NCI-H1436 treated with DMSO at 0.1 percent for 48 hours (cell line): ENCODE results near the gene RND2.
A peak's percentile ranks its signal among the peaks of the same experiment; 100 is the strongest.
"Not testable (repeated sequence)": the region's sequence is repeated elsewhere in the genome, so short reads cannot be mapped to it uniquely, and the experiment has no call there.

Experiments
- DNase-seq: peaks from one replicate; lab custom pipeline; 2025; lab: John Stamatoyannopoulos, UW

RND2 gene

DNA sequence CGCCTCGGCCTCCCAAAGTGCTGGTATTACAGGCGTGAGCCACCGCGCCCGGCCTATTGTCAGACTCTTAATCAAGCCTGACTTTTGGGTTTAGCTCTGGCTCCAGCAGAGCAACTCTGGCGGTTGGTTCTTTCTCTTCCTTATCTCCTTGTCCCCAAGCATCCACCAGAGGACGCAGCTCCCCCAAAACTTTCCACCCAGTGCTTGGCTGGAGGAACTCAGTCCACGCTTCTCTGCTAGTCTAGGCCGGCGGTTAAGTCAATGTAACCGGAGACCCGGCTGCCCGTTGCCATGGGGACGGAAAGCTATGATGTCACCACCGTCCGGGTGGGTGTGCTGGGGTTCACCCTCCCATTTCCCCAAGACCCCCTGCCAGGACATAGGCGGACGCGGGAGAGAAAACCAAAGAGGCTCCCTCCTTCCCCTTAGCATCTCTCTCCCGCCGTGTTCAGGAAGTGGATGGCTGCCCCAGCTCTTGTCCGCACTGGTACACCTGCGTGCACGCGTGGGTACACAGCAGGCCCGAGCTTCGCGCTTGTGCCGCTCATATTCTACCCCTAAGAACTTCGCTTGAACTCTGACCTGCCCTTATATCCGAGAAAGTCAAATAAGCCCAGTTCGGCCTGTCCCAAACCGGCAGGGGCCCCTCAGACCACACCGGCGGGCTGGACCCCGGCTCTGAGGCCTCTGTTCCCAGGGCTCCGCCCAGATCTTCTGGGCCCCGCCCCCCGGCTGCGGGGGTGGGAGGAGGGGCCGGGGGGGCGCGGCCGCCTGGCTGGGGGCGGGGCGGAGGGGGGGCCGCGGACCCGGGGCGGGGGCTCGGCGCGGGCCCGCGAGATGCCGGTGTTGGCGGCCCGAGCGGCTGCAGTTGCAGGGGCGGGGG, at the start of gene RND2:
RND2 (plus strand) TSS at position 825 of the 883 bp plus-strand sequence. CDS start 117 bp downstream, outside the sequence.
- peak; percentile 90 for DNase-seq

DNA sequence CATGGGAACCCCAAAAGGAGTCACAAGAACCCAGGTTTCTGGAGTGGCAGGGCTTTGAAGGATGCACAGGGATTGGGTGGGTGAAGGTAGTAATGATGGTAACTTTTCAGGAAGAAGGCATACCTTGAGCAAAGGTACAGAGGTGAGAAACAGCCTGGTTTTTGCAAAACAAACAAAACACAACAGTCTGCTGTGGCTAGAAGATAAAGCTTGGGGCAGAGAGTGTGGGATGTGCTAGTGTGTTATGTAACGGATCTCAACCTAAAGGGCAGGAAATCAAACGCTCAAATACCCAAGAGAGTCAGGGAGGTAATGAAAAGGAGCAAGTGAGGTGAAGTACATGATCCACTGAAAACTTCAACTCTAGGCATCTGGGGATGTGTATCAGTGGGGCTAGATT, 49.8 kb upstream of the RND2 start:
- no peak for DNase-seq

DNA sequence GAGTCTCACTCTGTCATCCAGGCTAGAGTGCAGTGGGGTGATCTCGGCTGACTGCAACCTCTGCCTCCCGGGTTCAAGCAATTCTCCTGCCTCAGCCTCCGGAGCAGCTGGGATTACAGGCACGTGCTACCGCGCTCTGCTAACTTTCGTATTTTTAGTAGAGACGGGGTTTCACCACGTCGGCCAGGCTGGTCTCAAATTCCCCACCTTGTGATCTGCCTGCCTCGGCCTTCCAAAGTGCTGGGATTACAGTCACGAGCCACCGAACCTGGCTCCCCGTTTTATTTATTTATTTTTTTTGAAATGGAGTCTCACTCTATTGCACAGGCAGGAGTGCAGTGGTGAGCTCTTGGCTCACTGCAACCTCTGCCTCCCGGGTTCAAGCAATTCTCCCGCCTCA, 49.3 kb upstream of the RND2 start:
- DNase-seq: not testable (repeated sequence)

DNA sequence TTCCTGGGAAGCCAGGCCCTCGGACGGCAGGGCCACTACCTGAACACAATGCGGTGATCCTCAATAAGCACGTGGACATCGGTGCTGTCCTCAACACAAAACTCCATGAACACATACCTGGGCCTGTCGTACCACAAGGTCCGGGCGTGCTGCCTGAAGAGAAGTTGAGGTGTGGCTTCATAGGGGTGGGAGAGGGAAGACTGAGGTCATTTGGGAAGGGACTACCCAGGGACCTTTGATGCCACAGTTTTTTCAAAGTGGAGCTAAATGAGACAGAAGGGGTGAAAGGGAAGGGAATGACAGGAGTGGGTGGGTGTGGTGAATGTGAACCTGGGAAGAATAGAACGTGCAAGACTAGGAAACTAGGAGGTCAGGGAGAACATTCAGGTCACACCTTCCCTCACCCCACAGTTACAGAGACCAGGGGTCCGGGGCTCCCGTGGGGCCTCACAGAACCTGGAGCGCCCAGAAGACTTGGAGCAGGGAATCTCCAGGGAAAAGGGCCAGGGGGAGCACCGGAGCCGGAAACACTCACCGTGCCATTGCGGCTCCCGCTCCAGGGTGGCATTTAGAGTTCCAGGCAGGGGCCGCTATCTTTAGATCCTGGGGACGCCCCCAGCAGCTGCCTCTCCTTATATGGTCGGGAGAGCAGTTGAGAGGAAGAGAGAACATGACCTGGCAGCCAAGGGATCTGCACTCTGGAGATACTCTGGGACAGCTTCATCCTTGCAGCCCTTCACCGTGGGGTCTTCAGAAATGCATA, 45.3 kb upstream of the RND2 start, which contains the start of gene PTGES3L:
PTGES3L (minus strand) TSS at position 570 of the 763 bp plus-strand sequence; CDS start at position 543, 27 bp downstream.
- no peak for DNase-seq

GRCh38 chr17:42980274-42980765, 44.7 kb upstream of the RND2 start, which contains the start of gene RUNDC1:
Gene RUNDC1, plus strand, starts transcription at chr17:42980565. Its CDS starts 12 bp downstream, at chr17:42980577.
- DNase-seq: no peak

- DNase-seq: no peak
Measured at GRCh38 chr17:42980766-42981397, 44.1 kb upstream of the RND2 start.

- DNase-seq: no peak
Measured at GRCh38 chr17:42982266-42982665, 42.8 kb upstream of the RND2 start.

GRCh38 chr17:42985225-42985624, 39.8 kb upstream of the RND2 start:
- DNase-seq: no peak

DNA sequence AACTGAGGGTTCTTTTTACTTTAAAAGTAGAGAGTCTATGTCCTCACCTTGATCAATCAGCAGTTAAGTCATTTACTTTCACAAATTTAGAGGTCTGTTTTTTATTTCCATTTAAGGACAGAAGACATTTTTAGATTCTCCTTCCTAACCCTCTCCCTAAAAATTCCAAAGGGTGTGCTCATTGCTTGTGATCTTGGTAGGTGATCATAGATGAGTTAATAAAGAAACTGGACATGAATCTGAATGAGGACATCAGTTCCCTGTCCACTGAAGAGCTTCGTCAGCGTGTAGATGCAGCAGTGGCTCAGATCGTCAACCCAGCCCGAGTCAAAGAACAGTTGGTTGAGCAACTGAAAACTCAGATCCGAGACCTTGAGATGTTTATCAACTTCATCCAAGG, 35.9 kb upstream of the RND2 start:
- DNase-seq: no peak

DNA sequence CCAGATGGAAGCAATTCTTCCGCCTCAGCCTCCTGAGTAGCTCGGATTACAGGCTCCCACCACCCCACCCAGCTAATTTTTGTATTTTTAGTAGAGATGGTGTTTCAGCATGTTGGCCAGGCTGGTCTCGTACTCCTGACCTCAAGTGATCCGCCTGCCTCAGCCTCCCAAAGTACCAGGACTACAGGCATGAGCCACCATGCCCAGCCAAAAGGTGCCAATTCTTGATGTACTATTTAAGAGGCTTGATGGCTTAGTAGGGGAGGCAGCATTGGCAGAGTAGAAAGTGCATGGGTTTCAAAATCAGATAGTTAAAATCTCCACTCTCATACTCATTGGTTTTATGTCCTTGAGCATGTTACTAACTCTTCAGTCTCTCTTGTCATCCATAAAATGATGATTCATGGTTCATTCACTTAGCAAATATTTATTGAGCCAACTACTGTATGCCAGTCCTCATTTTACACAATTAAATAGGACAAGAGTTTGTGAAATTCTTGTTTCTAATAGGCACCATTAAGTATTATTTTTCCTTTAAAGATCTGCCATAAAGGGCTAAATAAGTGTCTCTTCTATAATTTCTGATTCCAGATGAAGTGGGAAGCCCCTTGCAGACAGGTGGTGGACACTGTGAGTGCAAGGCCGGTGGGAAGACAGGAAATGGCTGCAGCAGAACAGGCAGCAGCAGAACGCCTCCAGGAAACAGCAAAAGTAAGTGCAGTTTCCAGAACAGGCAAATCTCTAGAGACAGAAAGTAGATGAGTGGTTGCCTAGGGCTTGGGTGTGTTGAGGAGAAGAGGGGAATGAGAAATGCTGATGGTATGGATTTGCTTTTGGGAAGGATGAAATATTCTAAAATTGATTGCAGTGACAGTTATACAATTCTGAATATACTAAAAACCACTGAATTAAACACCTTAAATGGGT, 35.0 kb upstream of the RND2 start:
- DNase-seq: no peak

DNA sequence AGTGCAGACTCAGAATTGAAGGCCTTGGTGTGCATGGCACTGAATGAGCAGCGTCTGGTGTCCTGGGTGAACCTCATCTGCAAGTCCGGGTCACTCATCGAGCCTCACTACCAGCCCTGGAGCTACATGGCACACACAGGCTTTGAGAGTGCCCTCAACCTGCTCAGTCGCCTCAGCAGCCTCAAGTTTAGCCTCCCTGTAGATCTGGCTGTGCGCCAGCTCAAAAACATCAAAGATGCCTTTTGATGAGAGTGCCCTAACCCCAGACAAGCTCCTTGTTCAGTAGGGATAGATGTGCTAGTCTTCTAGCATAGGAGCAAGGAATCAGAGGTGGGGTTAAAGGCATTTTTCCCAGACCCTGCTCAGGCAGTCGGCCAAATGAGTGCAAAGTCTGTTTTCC, 33.6 kb upstream of the RND2 start:
- DNase-seq: no peak

DNA sequence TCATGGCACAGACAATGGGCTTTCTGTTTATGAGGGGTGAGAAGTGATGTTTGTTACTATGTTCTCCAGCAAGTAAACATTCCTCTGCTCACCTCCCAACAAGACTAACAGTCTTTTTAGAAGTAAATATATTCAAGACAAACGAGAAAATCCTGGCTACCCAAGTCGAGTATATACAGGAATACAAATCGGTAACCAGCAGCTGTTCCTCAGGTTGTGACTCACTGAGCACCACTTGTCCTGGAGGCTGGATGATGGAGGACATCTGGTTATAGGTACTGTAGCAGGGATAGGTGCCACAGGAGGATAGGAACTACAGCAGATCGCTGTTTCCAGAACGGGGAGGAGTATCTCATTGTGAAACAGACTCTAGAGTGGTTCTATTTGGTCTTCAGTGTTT, 32.2 kb upstream of the RND2 start:
- no peak for DNase-seq

- not testable (repeated sequence) for DNase-seq
Measured at GRCh38 chr17:42993913-42994312, 31.1 kb upstream of the RND2 start.

GRCh38 chr17:42997390-42997983, 27.5 kb upstream of the RND2 start:
- no peak for DNase-seq

DNA sequence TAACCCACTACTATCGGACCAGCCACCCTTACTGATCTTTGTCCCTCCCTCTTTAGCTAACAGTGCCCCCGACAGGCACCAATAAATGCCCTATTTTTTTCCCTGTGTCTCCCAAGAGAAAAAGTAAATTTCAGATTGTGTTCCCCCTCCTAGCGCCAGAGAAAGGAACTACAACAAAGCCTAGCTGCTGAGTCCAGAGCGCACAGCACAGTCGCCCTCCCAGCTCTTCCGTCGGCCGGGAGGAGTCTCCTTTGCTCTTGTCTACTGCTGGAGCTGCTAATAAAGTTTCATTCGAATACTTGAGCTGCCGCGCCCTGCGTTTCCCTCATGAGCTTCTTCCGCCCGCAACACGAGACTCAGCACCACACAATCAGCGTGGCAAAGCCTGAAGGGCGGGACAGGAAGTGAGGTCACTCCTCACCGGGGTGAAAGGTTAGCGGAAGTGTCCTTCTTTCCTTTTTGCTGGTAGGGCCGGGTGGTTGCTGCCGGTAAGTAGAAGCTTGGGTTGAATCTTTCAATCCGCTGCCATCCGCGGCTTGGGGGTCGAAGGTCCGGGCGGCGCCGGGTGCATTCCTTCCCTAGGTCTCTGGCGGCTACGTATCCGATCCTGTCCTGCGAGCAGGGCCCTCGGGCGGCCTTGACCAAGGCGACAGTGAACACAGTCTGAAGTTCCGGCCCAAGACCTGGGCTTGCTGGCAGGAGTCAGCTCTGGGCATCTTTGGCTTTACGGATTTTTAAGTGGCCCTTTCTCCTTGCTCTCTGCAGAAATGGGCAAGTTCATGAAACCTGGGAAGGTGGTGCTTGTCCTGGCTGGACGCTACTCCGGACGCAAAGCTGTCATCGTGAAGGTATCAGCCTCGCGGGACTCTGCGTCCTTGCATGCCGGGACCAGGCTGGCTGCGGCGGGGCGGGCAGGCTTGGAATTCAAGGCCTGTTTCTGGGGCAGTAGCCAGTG, 26.8 kb upstream of the RND2 start, which contains the start of gene RPL27:
RPL27 (plus strand) TSS at position 436 of the 955 bp plus-strand sequence; CDS start at position 768, 332 bp downstream.
- DNase-seq: peak; percentile 100

DNA sequence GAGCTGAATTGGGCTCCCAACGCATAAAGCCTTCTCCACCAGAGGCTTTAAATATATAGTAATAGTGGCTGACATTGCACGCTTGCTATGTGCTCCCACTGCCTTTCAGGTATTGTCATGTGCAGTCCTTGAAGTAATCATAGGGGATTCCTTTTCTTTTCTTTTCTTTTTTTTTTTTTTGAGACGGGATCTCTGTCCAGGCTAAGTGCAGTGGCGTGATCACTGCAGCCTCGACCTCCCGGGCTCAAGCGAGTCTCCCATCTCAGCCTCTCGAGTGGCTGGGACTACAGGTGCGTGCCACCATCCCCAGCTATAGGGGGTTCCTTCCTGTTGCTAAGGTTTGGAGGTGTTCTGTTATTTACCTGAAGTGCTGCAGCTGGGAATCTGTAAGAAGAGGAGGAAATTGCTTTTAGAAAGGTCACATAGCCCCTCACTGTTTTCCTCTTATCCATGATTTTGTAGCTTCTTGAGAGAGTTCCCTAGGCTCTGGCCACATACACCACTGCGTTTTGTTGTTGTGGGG, 26.0 kb upstream of the RND2 start:
- DNase-seq: no peak

DNA sequence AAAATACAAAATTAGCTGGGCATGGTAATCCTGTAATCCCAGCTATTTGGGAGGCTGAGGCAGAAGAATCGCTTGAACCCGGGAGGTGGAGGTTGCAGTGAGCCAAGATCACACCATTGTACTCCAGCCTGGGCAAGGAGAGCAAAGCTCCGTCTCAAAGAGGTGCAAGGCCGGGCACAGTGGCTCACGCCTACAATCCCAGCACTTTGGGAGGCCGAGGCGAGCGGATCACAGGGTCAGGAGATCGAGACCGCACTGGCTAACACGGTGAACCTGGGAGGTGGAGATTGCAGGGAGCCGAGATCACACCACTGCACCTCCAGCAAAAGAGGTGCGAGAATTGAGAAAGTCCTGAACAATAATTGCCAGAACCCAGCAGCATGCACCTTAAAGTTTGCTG, 24.1 kb upstream of the RND2 start:
- DNase-seq: not testable (repeated sequence)

DNA sequence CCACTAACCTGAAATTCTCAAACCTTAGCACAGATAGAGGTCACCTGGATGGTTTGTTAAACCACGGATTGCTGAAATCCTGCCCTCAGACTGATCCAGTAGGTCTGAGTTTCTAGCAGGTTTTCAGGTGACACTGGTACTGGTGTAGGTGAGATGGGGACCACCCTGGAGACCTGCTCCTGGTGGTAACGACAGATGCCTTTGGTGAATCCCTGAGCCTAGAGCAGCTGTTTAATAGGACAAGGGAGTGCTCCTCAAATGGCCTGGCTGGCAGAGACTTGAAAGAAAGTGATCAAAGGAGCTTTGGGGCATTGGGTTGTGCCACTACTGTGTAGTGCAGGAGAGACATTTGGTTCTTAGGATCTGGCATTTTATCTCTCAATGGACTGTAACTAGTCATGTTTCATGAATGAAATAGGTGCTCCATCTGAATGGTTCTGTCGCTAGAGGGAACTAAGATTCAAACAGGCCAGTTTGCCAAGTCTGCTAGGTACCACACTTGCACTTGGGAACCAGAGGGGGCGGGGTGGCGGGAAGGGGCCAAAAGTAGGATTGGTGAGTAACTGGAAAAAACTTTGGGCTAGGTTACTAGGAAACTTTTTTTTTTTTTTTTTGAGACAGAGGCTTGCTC, 21.4 kb upstream of the RND2 start:
- no peak for DNase-seq
